Activated CD4-positive, alpha-beta T cell treated with anti-CD3 and anti-CD28 coated beads, Interleukin-2, amount 10 ng/mL, durations not matched to agents 24 days and 14 days (primary cell): Measurements from ENCODE around the gene KSR2. TPM values are rescaled to one million over a fixed set of nuclear protein-coding genes. Genes with fewer than 3 reads are reported as not detected.

Experiments
- DNase-seq: peaks from one replicate; pipeline ENCODE4 v3.0.0; 2022
- H3K27ac Mint-ChIP-seq: one replicate; pipeline ENCODE4 v1.8.0; 2022; ENCODE audit warnings: mild to moderate bottlenecking, mixed read lengths
- H3K27me3 Mint-ChIP-seq: one replicate; pipeline ENCODE4 v1.8.0; 2022; ENCODE audit warnings: mixed read lengths
- H3K36me3 Mint-ChIP-seq: one replicate; pipeline ENCODE4 v1.8.0; 2022; ENCODE audit warnings: low read depth, mild to moderate bottlenecking, mixed read lengths
- H3K4me1 Mint-ChIP-seq: one replicate; pipeline ENCODE4 v1.8.0; 2021; ENCODE audit warnings: mixed read lengths
- H3K4me3 Mint-ChIP-seq: one replicate; pipeline ENCODE4 v1.8.0; 2022; ENCODE audit warnings: mild to moderate bottlenecking, moderate library complexity, mixed read lengths
- H3K9me3 Mint-ChIP-seq: one replicate; pipeline ENCODE4 v1.8.0; 2021; ENCODE audit warnings: mixed read lengths
- intact Hi-C: fragments of 100-400 bp; cut with micrococcal nuclease; formaldehyde crosslinking; loops from one replicate; pipeline ENCODE4 v1.15.1; 2023
- total RNA-seq: library from RNA; stranded (reverse); gene quantifications from 2 replicates; pipeline ENCODE4 v1.2.3, GENCODE V29; 2022

KSR2 gene
- total RNA-seq, 1 donor from 2014 or later, result 0.02 TPM

GRCh38 chr12:117513353-117513752 is 455.4 kb downstream of the KSR2 start:
- no peaks in the 10 kb centered on the region for H3K9me3 Mint-ChIP-seq
- H3K4me3 Mint-ChIP-seq, result no peak overlapping the region
- intact Hi-C loops, result no loop called here
- no peaks in the 10 kb centered on the region for H3K27me3 Mint-ChIP-seq
- H3K36me3 Mint-ChIP-seq, result no peaks in the 10 kb centered on the region
- H3K4me1 Mint-ChIP-seq, result no peaks in the 10 kb centered on the region
- no peak for DNase-seq
- H3K27ac Mint-ChIP-seq, result no peak overlapping the region

GRCh38 chr12:117508468-117508867 is 460.3 kb downstream of the KSR2 start:
- no peaks in the 10 kb centered on the region for H3K27me3 Mint-ChIP-seq
- no peak overlapping the region for H3K4me3 Mint-ChIP-seq
- no peaks in the 10 kb centered on the region for H3K36me3 Mint-ChIP-seq
- no peaks in the 10 kb centered on the region for H3K4me1 Mint-ChIP-seq
- intact Hi-C loops, result no loop called here
- no peaks in the 10 kb centered on the region for H3K9me3 Mint-ChIP-seq
- DNase-seq, result no peak
- H3K27ac Mint-ChIP-seq, result no peak overlapping the region

- H3K9me3 Mint-ChIP-seq, result no peaks in the 10 kb centered on the region
- H3K4me3 Mint-ChIP-seq, result no peak overlapping the region
- DNase-seq, result no peak
- H3K4me1 Mint-ChIP-seq, result no peaks in the 10 kb centered on the region
- H3K27ac Mint-ChIP-seq, result no peak overlapping the region
- H3K27me3 Mint-ChIP-seq, result no peaks in the 10 kb centered on the region
- no peaks in the 10 kb centered on the region for H3K36me3 Mint-ChIP-seq
- intact Hi-C loops, result no loop called here
These were observed 461.2 kb downstream of the KSR2 start for GRCh38 chr12:117507548-117507947.

- Mint-ChIP-seq H3K9me3 (no peaks in the 10 kb centered on the region), H3K4me3 (no peak overlapping the region), H3K4me1 (no peaks in the 10 kb centered on the region), H3K27ac (no peak overlapping the region), H3K36me3 (no peaks in the 10 kb centered on the region), H3K27me3 (no peaks in the 10 kb centered on the region)
- no peak for DNase-seq
- intact Hi-C loops, result no loop called here
These were observed 462.5 kb downstream of the KSR2 start for GRCh38 chr12:117506333-117506732.

- Mint-ChIP-seq H3K27me3 (no peaks in the 10 kb centered on the region), H3K9me3 (no peaks in the 10 kb centered on the region), H3K27ac (no peak overlapping the region), H3K4me3 (no peak overlapping the region), H3K4me1 (no peaks in the 10 kb centered on the region), H3K36me3 (no peaks in the 10 kb centered on the region)
- DNase-seq, result no peak
- intact Hi-C loops, result no loop called here
These were observed 466.2 kb downstream of the KSR2 start for GRCh38 chr12:117502633-117503032.

- Mint-ChIP-seq H3K27me3 (no peaks in the 10 kb centered on the region), H3K4me3 (no peak overlapping the region), H3K36me3 (no peaks in the 10 kb centered on the region), H3K4me1 (no peaks in the 10 kb centered on the region), H3K9me3 (no peaks in the 10 kb centered on the region), H3K27ac (no peak overlapping the region)
- DNase-seq, result no peak
- intact Hi-C loops, result no loop called here
These were observed 466.6 kb downstream of the KSR2 start for GRCh38 chr12:117502233-117502632.

- no peak overlapping the region for H3K4me3 Mint-ChIP-seq
- intact Hi-C loops, result no loop called here
- DNase-seq, result no peak
- no peaks in the 10 kb centered on the region for H3K36me3 Mint-ChIP-seq
- H3K9me3 Mint-ChIP-seq, result no peaks in the 10 kb centered on the region
- H3K27me3 Mint-ChIP-seq, result no peaks in the 10 kb centered on the region
- no peaks in the 10 kb centered on the region for H3K4me1 Mint-ChIP-seq
- H3K27ac Mint-ChIP-seq, result no peak overlapping the region
These were observed 467.5 kb downstream of the KSR2 start for GRCh38 chr12:117501076-117501869.

- Mint-ChIP-seq H3K4me1 (no peaks in the 10 kb centered on the region), H3K4me3 (no peak overlapping the region), H3K27me3 (no peaks in the 10 kb centered on the region), H3K27ac (no peak overlapping the region), H3K9me3 (no peaks in the 10 kb centered on the region), H3K36me3 (no peaks in the 10 kb centered on the region)
- intact Hi-C loops, result no loop called here
- DNase-seq, result no peak
These were observed 468.9 kb downstream of the KSR2 start for GRCh38 chr12:117499759-117500485.

- no peak for DNase-seq
- no peaks in the 10 kb centered on the region for H3K27me3 Mint-ChIP-seq
- no peak overlapping the region for H3K27ac Mint-ChIP-seq
- no peaks in the 10 kb centered on the region for H3K4me1 Mint-ChIP-seq
- no peak overlapping the region for H3K4me3 Mint-ChIP-seq
- H3K36me3 Mint-ChIP-seq, result no peaks in the 10 kb centered on the region
- intact Hi-C loops, result no loop called here
- H3K9me3 Mint-ChIP-seq, result no peaks in the 10 kb centered on the region
These were observed 469.9 kb downstream of the KSR2 start for GRCh38 chr12:117498880-117499279.

GRCh38 chr12:117498256-117498655 is 470.5 kb downstream of the KSR2 start:
- Mint-ChIP-seq H3K27ac (no peak overlapping the region), H3K4me1 (no peaks in the 10 kb centered on the region), H3K27me3 (no peaks in the 10 kb centered on the region), H3K9me3 (no peaks in the 10 kb centered on the region), H3K36me3 (no peaks in the 10 kb centered on the region), H3K4me3 (no peak overlapping the region)
- DNase-seq, result no peak
- intact Hi-C loops, result no loop called here

GRCh38 chr12:117497407-117497806 is 471.4 kb downstream of the KSR2 start:
- intact Hi-C loops, result no loop called here
- no peak for DNase-seq
- no peak overlapping the region for H3K27ac Mint-ChIP-seq
- H3K4me3 Mint-ChIP-seq, result no peak overlapping the region
- H3K4me1 Mint-ChIP-seq, result no peaks in the 10 kb centered on the region
- no peaks in the 10 kb centered on the region for H3K36me3 Mint-ChIP-seq
- no peaks in the 10 kb centered on the region for H3K9me3 Mint-ChIP-seq
- H3K27me3 Mint-ChIP-seq, result no peaks in the 10 kb centered on the region

GRCh38 chr12:117494833-117495655 is 473.7 kb downstream of the KSR2 start:
- H3K4me3 Mint-ChIP-seq, result no peak overlapping the region
- no peak for DNase-seq
- H3K4me1 Mint-ChIP-seq, result no peaks in the 10 kb centered on the region
- H3K27me3 Mint-ChIP-seq, result no peaks in the 10 kb centered on the region
- no peaks in the 10 kb centered on the region for H3K9me3 Mint-ChIP-seq
- no peak overlapping the region for H3K27ac Mint-ChIP-seq
- no peaks in the 10 kb centered on the region for H3K36me3 Mint-ChIP-seq
- intact Hi-C loops, result no loop called here

GRCh38 chr12:117491711-117492110 is 477.1 kb downstream of the KSR2 start:
- Mint-ChIP-seq H3K27me3 (no peaks in the 10 kb centered on the region), H3K36me3 (no peaks in the 10 kb centered on the region), H3K27ac (no peak overlapping the region), H3K4me3 (no peak overlapping the region), H3K9me3 (no peaks in the 10 kb centered on the region), H3K4me1 (no peaks in the 10 kb centered on the region)
- intact Hi-C loops, result no loop called here
- no peak for DNase-seq

GRCh38 chr12:117490130-117490529 is 478.7 kb downstream of the KSR2 start:
- Mint-ChIP-seq H3K4me1 (no peaks in the 10 kb centered on the region), H3K36me3 (no peaks in the 10 kb centered on the region), H3K27me3 (no peaks in the 10 kb centered on the region), H3K27ac (no peak overlapping the region), H3K9me3 (no peaks in the 10 kb centered on the region), H3K4me3 (no peak overlapping the region)
- intact Hi-C loops, result no loop called here
- DNase-seq, result no peak
